Loucy (cell line): ENCODE results near the gene FREM3.
"Not testable (repeated sequence)": the region's sequence is repeated elsewhere in the genome, so short reads cannot be mapped to it uniquely, and the experiment has no call there.

Experiments used
- H2AFZ ChIP-seq: fragments of 200-600 bp; sonication (generic); 2 replicates; pipeline ENCODE4 v1.6.0; 2016; ENCODE audit warnings: antibody characterized with exemption, mild to moderate bottlenecking, low read length, moderate library complexity
- H3F3A ChIP-seq: fragments of 200-600 bp; 2 replicates; pipeline ENCODE4 v1.6.0; 2016; ENCODE audit warnings: antibody characterized with exemption, low read depth, mild to moderate bottlenecking
- H3K27me3 ChIP-seq: fragments of 200-600 bp; sonication (generic); 2 replicates; pipeline ENCODE4 v1.6.1; 2014; ENCODE audit warnings: low read length, mild to moderate bottlenecking; ENCODE audit not compliant: insufficient read depth, poor library complexity, severe bottlenecking
- H3K36me3 ChIP-seq: fragments of 200-600 bp; sonication (generic); 2 replicates; pipeline ENCODE4 v1.6.1; 2016; ENCODE audit warnings: low read length; ENCODE audit not compliant: insufficient read depth
- H3K4me1 ChIP-seq: fragments of 200-600 bp; sonication (generic); 2 replicates; pipeline ENCODE4 v1.5.1; 2014; ENCODE audit warnings: low read length, mild to moderate bottlenecking; ENCODE audit not compliant: insufficient read depth, poor library complexity, severe bottlenecking
- H3K4me2 ChIP-seq: fragments of 200-600 bp; sonication (generic); 2 replicates; pipeline ENCODE4 v1.6.0; 2014; ENCODE audit warnings: antibody characterized with exemption, low read length, low read depth, mild to moderate bottlenecking; ENCODE audit not compliant: poor library complexity, severe bottlenecking
- H3K4me3 ChIP-seq: fragments of 200-600 bp; sonication (generic); 2 replicates; pipeline ENCODE4 v1.5.1; 2014; ENCODE audit warnings: low read length, mild to moderate bottlenecking, mixed read lengths; ENCODE audit not compliant: poor library complexity, severe bottlenecking
- H3K79me2 ChIP-seq: fragments of 200-600 bp; sonication (generic); 2 replicates; pipeline ENCODE4 v1.6.1; 2014; ENCODE audit warnings: low read length; ENCODE audit not compliant: insufficient read depth
- H3K9ac ChIP-seq: fragments of 200-600 bp; sonication (generic); 2 replicates; pipeline ENCODE4 v1.6.0; 2014; ENCODE audit warnings: mild to moderate bottlenecking, low read depth, low read length, moderate library complexity; ENCODE audit not compliant: poor library complexity, severe bottlenecking
- H3K9me2 ChIP-seq: fragments of 200-600 bp; sonication (generic); replicated peaks from 2 replicates; pipeline ENCODE4 v1.6.1; 2016; ENCODE audit warnings: low read depth, low read length, mixed read lengths
- H3K9me3 ChIP-seq: fragments of 200-600 bp; sonication (generic); 2 replicates; pipeline ENCODE4 v1.6.1; 2014; ENCODE audit warnings: mild to moderate bottlenecking, antibody characterized with exemption, low read length, low read depth; ENCODE audit not compliant: insufficient read depth
- H4K20me1 ChIP-seq: fragments of 200-600 bp; sonication (generic); 2 replicates; pipeline ENCODE4 v1.6.0; 2014; ENCODE audit warnings: antibody characterized with exemption, low read length, mild to moderate bottlenecking; ENCODE audit not compliant: insufficient read depth, poor library complexity, severe bottlenecking
- CTCF ChIP-seq: fragments of 200-600 bp; sonication (generic); conservative IDR thresholded peaks from 2 replicates; pipeline ENCODE4 v1.5.1; 2014; ENCODE audit warnings: mild to moderate bottlenecking, antibody characterized with exemption, low read length
- EZH2phosphoT487 ChIP-seq: fragments of 200-600 bp; IDR thresholded peaks from 2 replicates; pipeline ENCODE4 v1.6.1; 2018; ENCODE audit warnings: antibody characterized with exemption, mild to moderate bottlenecking, moderate library complexity, borderline replicate concordance

The FREM3 gene

GRCh38 chr4:143742834-143743233, 42.4 kb upstream of the FREM3 start:
- Histone ChIP-seq H3K79me2 (no peaks in the 10 kb centered on the region), H3F3A (no peaks in the 10 kb centered on the region), H3K9me2 (no peaks in the 10 kb centered on the region), H3K4me2 (no peak overlapping the region), H4K20me1 (no peaks in the 10 kb centered on the region), H3K27me3 (no peaks in the 10 kb centered on the region), H3K36me3 (no peaks in the 10 kb centered on the region), H3K9ac (no peak overlapping the region), H2AFZ (no peak overlapping the region), H3K9me3 (no peaks in the 10 kb centered on the region), H3K4me3 (no peak overlapping the region), H3K4me1 (no peaks in the 10 kb centered on the region)
- TF ChIP-seq EZH2phosphoT487 (no peak), CTCF (no peak)

- no peak for TF ChIP-seq EZH2phosphoT487
- no peak for TF ChIP-seq CTCF
- Histone ChIP-seq H3K9me2 (no peaks in the 10 kb centered on the region), H3K79me2 (no peaks in the 10 kb centered on the region), H3K9me3 (no peaks in the 10 kb centered on the region), H3K36me3 (no peaks in the 10 kb centered on the region), H2AFZ (no peak overlapping the region), H3K4me1 (no peaks in the 10 kb centered on the region), H3F3A (no peaks in the 10 kb centered on the region), H3K27me3 (no peaks in the 10 kb centered on the region), H3K4me2 (no peak overlapping the region), H3K9ac (no peak overlapping the region), H4K20me1 (no peaks in the 10 kb centered on the region), H3K4me3 (no peak overlapping the region)
Measured at GRCh38 chr4:143736861-143737260, 36.4 kb upstream of the FREM3 start.

GRCh38 chr4:143736061-143736460, 35.6 kb upstream of the FREM3 start:
- H2AFZ ChIP-seq, H4K20me1 ChIP-seq, H3K79me2 ChIP-seq, H3K9me3 ChIP-seq, H3K4me3 ChIP-seq, H3K9ac ChIP-seq, H3K4me2 ChIP-seq, H3K36me3 ChIP-seq, H3K4me1 ChIP-seq, H3F3A ChIP-seq, H3K9me2 ChIP-seq, H3K27me3 ChIP-seq: not testable (repeated sequence)

GRCh38 chr4:143728166-143728565, 27.7 kb upstream of the FREM3 start:
- no peaks in the 10 kb centered on the region for H3K9me2 ChIP-seq
- no peak overlapping the region for H3K4me2 ChIP-seq
- TF ChIP-seq CTCF (no peak), EZH2phosphoT487 (no peak)
- H3K4me1 ChIP-seq = no peaks in the 10 kb centered on the region
- H3F3A ChIP-seq = no peaks in the 10 kb centered on the region
- no peaks in the 10 kb centered on the region for H4K20me1 ChIP-seq
- no peak overlapping the region for H3K9ac ChIP-seq
- H3K4me3 ChIP-seq = no peak overlapping the region
- H3K27me3 ChIP-seq = no peaks in the 10 kb centered on the region
- no peaks in the 10 kb centered on the region for H3K36me3 ChIP-seq
- no peak overlapping the region for H2AFZ ChIP-seq
- H3K79me2 ChIP-seq = no peaks in the 10 kb centered on the region
- H3K9me3 ChIP-seq = no peaks in the 10 kb centered on the region
